ENCODE results near the gene SCNM1. TPM values are rescaled to one million over a fixed set of nuclear protein-coding genes. Genes with fewer than 3 reads are reported as not detected.

The SCNM1 gene
- polyA plus RNA-seq, 3 donors = 74.9 to 110 (median 103) TPM

- Histone ChIP-seq H3K27me3 (ENCODE audit: control insufficient read depth in 2 of 2, insufficient read depth in 2 of 2, low read length in 2 of 2) (no peaks in the 10 kb centered on the region), H3K4me3 (replicated peaks in 1 of 3; ENCODE audit: low read depth in 2 of 3, low read length in 3 of 3) (no peak overlapping the region), H3K9me3 (replicated peaks in 1 of 2; ENCODE audit: control insufficient read depth in 1 of 2, insufficient read depth in 1 of 2, low read length in 2 of 2) (no peaks in the 10 kb centered on the region), H4K20me1 (ENCODE audit: insufficient read depth, low read length) (peaks cover 68% of the 10 kb centered on the region), H2AFZ (ENCODE audit: insufficient read depth, low read depth, low read length, poor library complexity, severe bottlenecking) (no peak overlapping the region), H3K27ac (ENCODE audit: low read depth in 1 of 2, low read length in 2 of 2) (no peak overlapping the region), H3K79me2 (ENCODE audit: insufficient read depth, low read length) (peaks cover 94% of the 10 kb centered on the region), H3K4me1 (ENCODE audit: control insufficient read depth in 1 of 2, insufficient read depth in 2 of 2, low read length in 2 of 2) (no peaks in the 10 kb centered on the region), H3K4me2 (replicated peaks; ENCODE audit: extremely low read depth, low read length, poor library complexity, severe bottlenecking) (no peak overlapping the region), H3K36me3 (replicated peaks in 1 of 2; ENCODE audit: control insufficient read depth in 1 of 2, insufficient read depth in 2 of 2, low read length in 2 of 2) (peaks cover 18 to 63% of the 10 kb centered on the region in 2 donors), H3K9ac (ENCODE audit: insufficient read depth, low read length, poor library complexity, severe bottlenecking) (no peak overlapping the region)
- Mint-ChIP-seq H3K4me3 (no peak overlapping the region), H3K4me1 (peaks cover 7% of the 10 kb centered on the region), H3K27me3 (ENCODE audit: low read depth in 3 of 3) (no peaks in the 10 kb centered on the region), H3K27ac (peak overlapping the region in 3 of 7 donors; percentile 1 to 47 (median 12)), H3K36me3 (peaks cover 38 to 76% of the 10 kb centered on the region in 2 donors), H3K9me3 (no peaks in the 10 kb centered on the region)
- DNase-seq = no peak
- TF ChIP-seq, protein P1, sequence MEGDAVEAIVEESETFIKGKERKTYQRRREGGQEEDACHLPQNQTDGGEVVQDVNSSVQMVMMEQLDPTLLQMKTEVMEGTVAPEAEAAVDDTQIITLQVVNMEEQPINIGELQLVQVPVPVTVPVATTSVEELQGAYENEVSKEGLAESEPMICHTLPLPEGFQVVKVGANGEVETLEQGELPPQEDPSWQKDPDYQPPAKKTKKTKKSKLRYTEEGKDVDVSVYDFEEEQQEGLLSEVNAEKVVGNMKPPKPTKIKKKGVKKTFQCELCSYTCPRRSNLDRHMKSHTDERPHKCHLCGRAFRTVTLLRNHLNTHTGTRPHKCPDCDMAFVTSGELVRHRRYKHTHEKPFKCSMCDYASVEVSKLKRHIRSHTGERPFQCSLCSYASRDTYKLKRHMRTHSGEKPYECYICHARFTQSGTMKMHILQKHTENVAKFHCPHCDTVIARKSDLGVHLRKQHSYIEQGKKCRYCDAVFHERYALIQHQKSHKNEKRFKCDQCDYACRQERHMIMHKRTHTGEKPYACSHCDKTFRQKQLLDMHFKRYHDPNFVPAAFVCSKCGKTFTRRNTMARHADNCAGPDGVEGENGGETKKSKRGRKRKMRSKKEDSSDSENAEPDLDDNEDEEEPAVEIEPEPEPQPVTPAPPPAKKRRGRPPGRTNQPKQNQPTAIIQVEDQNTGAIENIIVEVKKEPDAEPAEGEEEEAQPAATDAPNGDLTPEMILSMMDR (IDR thresholded peaks at IDR 0.05) = no peak
- intact Hi-C loops (cut with micrococcal nuclease) = no loop called here
- no CpG with 5 or more reads among the region's 2 CpGs for WGBS (ENCODE audit: insufficient coverage)
These were observed 47.6 kb downstream of the SCNM1 start for GRCh38 chr1:151213560-151213959.

Other genes with a start within 250 kb of the SCNM1 start
- 10 to 100 TPM; 13.9 to 69.4 (median 15.5) TPM for gene SETDB1, start 239.8 kb upstream of the SCNM1 start, polyA plus RNA-seq
- gene CERS2, start 191.3 kb upstream of the SCNM1 start, polyA plus RNA-seq = 100 to 1,000 TPM; 152 to 224 (median 200) TPM
- 1 to 10 TPM in 2 of 3 donors, under 1 TPM in 1; 0.28 to 1.7 (median 1.4) TPM for gene ANXA9, start 183.9 kb upstream of the SCNM1 start, polyA plus RNA-seq
- gene MINDY1, start 159.2 kb upstream of the SCNM1 start, polyA plus RNA-seq = 10 to 100 TPM; 11.5 to 25.0 (median 13.2) TPM
- 10 to 100 TPM in 2 of 3 donors, 1 to 10 TPM in 1; 8.4 to 22.8 (median 22.6) TPM for gene PRUNE1, start 157.7 kb upstream of the SCNM1 start, polyA plus RNA-seq
- gene BNIPL, start 129.6 kb upstream of the SCNM1 start, polyA plus RNA-seq = under 1 TPM in 1 of 3 donors, not detected in 2; 0.77 TPM
- 1 to 10 TPM in 1 of 3 donors, under 1 TPM in 2; 0.60 to 1.5 (median 0.62) TPM for gene C1orf56, start 118.4 kb upstream of the SCNM1 start, polyA plus RNA-seq
- 100 to 1,000 TPM in 1 of 3 donors, 10 to 100 TPM in 2; 62.1 to 302 (median 75.7) TPM for gene CDC42SE1, start 106.5 kb upstream of the SCNM1 start, polyA plus RNA-seq
- gene MLLT11, start 105.7 kb upstream of the SCNM1 start, polyA plus RNA-seq = under 1 TPM; 0.38 to 0.93 (median 0.40) TPM
- gene GABPB2, start 95.4 kb upstream of the SCNM1 start, polyA plus RNA-seq = 10 to 100 TPM in 1 of 3 donors, 1 to 10 TPM in 2; 2.2 to 14.0 (median 2.2) TPM
- 1 to 10 TPM in 1 of 3 donors, under 1 TPM in 2; 0.39 to 1.4 (median 0.97) TPM for gene SEMA6C, start 19.5 kb upstream of the SCNM1 start, polyA plus RNA-seq
- 100 to 1,000 TPM in 2 of 3 donors, 10 to 100 TPM in 1; 50.3 to 104 (median 103) TPM for gene TNFAIP8L2, start 9.5 kb upstream of the SCNM1 start, polyA plus RNA-seq
- gene LYSMD1, start 242 bp upstream of the SCNM1 start, polyA plus RNA-seq = under 1 TPM in 2 of 3 donors, not detected in 1; 0.16 to 0.24 TPM
- 1 to 10 TPM in 1 of 3 donors, not detected in 2; 2.0 TPM for gene TMOD4, start 9.8 kb downstream of the SCNM1 start, polyA plus RNA-seq
- gene VPS72, start 24.1 kb downstream of the SCNM1 start, polyA plus RNA-seq = 10 to 100 TPM; 30.4 to 43.3 (median 37.7) TPM
- 10 to 100 TPM; 10.8 to 47.7 (median 11.7) TPM for gene PIP5K1A, start 32.4 kb downstream of the SCNM1 start, polyA plus RNA-seq
- 100 to 1,000 TPM; 232 to 266 (median 252) TPM for gene PSMD4, start 88.6 kb downstream of the SCNM1 start, polyA plus RNA-seq
- 10 to 100 TPM in 1 of 3 donors, 1 to 10 TPM in 2; 1.3 to 26.5 (median 1.8) TPM for gene ZNF687, start 116.2 kb downstream of the SCNM1 start, polyA plus RNA-seq
- 100 to 1,000 TPM in 1 of 3 donors, 10 to 100 TPM in 2; 37.8 to 148 (median 50.3) TPM for gene PI4KB, start 161.3 kb downstream of the SCNM1 start, polyA plus RNA-seq
- 10 to 100 TPM; 39.3 to 66.3 (median 43.5) TPM for gene RFX5, start 181.1 kb downstream of the SCNM1 start, polyA plus RNA-seq
- gene SELENBP1, start 206.6 kb downstream of the SCNM1 start, polyA plus RNA-seq = under 1 TPM in 2 of 3 donors, not detected in 1; 0.61 to 0.79 TPM
- gene PSMB4, start 233.4 kb downstream of the SCNM1 start, polyA plus RNA-seq = 100 to 1,000 TPM in 1 of 3 donors, 10 to 100 TPM in 2; 69.6 to 316 (median 85.6) TPM